ENCODE measurements around the gene CAMK1D. TPM values are rescaled to one million over a fixed set of nuclear protein-coding genes. Genes with fewer than 3 reads are reported as not detected.

Gene CAMK1D
- total RNA-seq, 1 experiment from 2014 or later, result 6.3 TPM

DNA sequence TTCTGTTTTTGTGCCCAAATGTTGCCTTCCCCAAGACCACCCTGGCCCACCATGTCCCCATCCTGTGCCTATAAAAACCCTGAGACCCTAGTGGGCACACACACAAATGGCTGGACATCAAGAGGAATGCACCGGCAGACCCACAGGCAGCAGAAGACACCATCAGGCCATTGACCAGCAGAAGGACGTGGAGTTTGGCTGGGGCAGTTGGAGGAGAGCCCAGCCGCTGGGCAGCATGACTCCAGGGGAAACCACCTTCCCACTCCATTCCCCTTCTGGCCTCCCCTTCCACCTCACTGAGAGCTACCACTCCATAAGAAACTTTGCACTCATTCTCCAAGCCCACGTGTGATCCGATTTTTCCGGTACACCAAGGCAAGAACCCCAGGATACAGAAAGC lies 309.2 kb downstream of the CAMK1D start:
- Histone ChIP-seq H2AFZ (ENCODE audit: low read length) (no peak overlapping the region), H2BK15ac (ENCODE audit: low read depth, low read length) (no peak overlapping the region), H3K56ac (ENCODE audit: insufficient read length, low read depth, low read length) (no peak overlapping the region), H3K4me2 (ENCODE audit: insufficient read depth, insufficient read length, low read length) (no peak overlapping the region), H3K18ac (ENCODE audit: insufficient read length, low read depth, low read length) (no peak overlapping the region), H3K9ac (ENCODE audit: extremely low read depth, insufficient read length, low read length) (no peak overlapping the region), H2BK120ac (ENCODE audit: low read depth, low read length, poor library complexity, severe bottlenecking) (no peak overlapping the region), H3T11ph (ENCODE audit: low read length) (no peak overlapping the region), H3K14ac (ENCODE audit: insufficient read depth, low read length) (no peak overlapping the region), H2BK12ac (ENCODE audit: insufficient read length, low read depth, low read length) (no peak overlapping the region), H2BK5ac (ENCODE audit: insufficient read length, low read length) (no peak overlapping the region), H3K23ac (ENCODE audit: insufficient read length, low read depth, low read length) (no peak overlapping the region), H3K9me3 (ENCODE audit: control insufficient read depth, low read depth, low read length) (no peaks in the 10 kb centered on the region), H4K8ac (replicated peaks; ENCODE audit: insufficient read length, low read depth, low read length) (no peak overlapping the region), H3K79me1 (ENCODE audit: insufficient read depth, low read depth, low read length, poor library complexity, severe bottlenecking) (no peaks in the 10 kb centered on the region), H3K4me1 (ENCODE audit: insufficient read depth, low read length) (no peaks in the 10 kb centered on the region), H3K27ac (ENCODE audit: insufficient read length, low read depth, low read length) (no peak overlapping the region), H4K91ac (ENCODE audit: insufficient read length, low read depth, low read length) (no peak overlapping the region), H2AK5ac (ENCODE audit: insufficient read length, low read length) (no peak overlapping the region), H3K23me2 (ENCODE audit: insufficient read length, low read depth, low read length, poor library complexity, severe bottlenecking) (no peaks in the 10 kb centered on the region), H4K20me1 (ENCODE audit: control insufficient read depth, insufficient read depth, insufficient read length) (no peaks in the 10 kb centered on the region), H3K4ac (ENCODE audit: low read depth, low read length) (no peak overlapping the region), H3K79me2 (ENCODE audit: insufficient read depth, low read length) (no peaks in the 10 kb centered on the region), H3K27me3 (ENCODE audit: insufficient read depth, low read length) (no peaks in the 10 kb centered on the region), H4K5ac (ENCODE audit: insufficient read length, low read depth, low read length) (no peak overlapping the region), H2BK20ac (ENCODE audit: low read depth, low read length, poor library complexity, severe bottlenecking) (no peak overlapping the region)
- Mint-ChIP-seq H3K4me1 (no peaks in the 10 kb centered on the region), H3K27me3 (ENCODE audit: low read depth) (no peaks in the 10 kb centered on the region), H3K27ac (peak overlapping the region in 1 of 3 experiments; percentile 65; a peak in 1 of 7 replicates), H3K36me3 (ENCODE audit: insufficient read depth in 1 of 3, low read depth in 3 of 3) (no peaks in the 10 kb centered on the region; a peak in 1 of 7 replicates), H3K4me3 (no peak overlapping the region), H3K9me3 (no peaks in the 10 kb centered on the region; a peak in 1 of 5 replicates)
- TF ChIP-seq, protein P1, sequence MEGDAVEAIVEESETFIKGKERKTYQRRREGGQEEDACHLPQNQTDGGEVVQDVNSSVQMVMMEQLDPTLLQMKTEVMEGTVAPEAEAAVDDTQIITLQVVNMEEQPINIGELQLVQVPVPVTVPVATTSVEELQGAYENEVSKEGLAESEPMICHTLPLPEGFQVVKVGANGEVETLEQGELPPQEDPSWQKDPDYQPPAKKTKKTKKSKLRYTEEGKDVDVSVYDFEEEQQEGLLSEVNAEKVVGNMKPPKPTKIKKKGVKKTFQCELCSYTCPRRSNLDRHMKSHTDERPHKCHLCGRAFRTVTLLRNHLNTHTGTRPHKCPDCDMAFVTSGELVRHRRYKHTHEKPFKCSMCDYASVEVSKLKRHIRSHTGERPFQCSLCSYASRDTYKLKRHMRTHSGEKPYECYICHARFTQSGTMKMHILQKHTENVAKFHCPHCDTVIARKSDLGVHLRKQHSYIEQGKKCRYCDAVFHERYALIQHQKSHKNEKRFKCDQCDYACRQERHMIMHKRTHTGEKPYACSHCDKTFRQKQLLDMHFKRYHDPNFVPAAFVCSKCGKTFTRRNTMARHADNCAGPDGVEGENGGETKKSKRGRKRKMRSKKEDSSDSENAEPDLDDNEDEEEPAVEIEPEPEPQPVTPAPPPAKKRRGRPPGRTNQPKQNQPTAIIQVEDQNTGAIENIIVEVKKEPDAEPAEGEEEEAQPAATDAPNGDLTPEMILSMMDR (conservative IDR thresholded peaks at IDR 0.05), result no peak
- WGBS (ENCODE audit: extremely low coverage, insufficient read length, low lambda C conversion rate), result no CpG with 5 or more reads among the region's 6 CpGs
- no peak for DNase-seq

All from H9 (cell line).